ENCODE measurements around the gene MBNL1.

MBNL1 gene

GRCh38 chr3:152499791-152500385 lies 231.2 kb downstream of the MBNL1 start:
- DNase-seq, result no peak

- no peak for DNase-seq
Measured at GRCh38 chr3:152505926-152506325, 237.2 kb downstream of the MBNL1 start.

GRCh38 chr3:152508705-152509104 lies 240.0 kb downstream of the MBNL1 start:
- DNase-seq, result no peak

GRCh38 chr3:152511904-152512303 lies 243.2 kb downstream of the MBNL1 start:
- no peak for DNase-seq

- no peak for DNase-seq
Measured at GRCh38 chr3:152513301-152513960, 244.7 kb downstream of the MBNL1 start.

Data from CD4-positive, alpha-beta T cell treated with Interleukin-12 subunit alpha and Interleukin-12 subunit beta, for 1 hour (primary cell).